Thyroid gland (tissue), 4 donors: Measurements from ENCODE around the gene SVIL.
"Not testable (repeated sequence)": the region's sequence is repeated elsewhere in the genome, so short reads cannot be mapped to it uniquely, and the experiment has no call there.

Source experiments
- POLR2A ChIP-seq, 2 donors: fragments of 450-650 bp; IDR thresholded peaks; one replicate each; pipeline ENCODE4 v1.6.1; 2017; ENCODE audit warnings: antibody characterized with exemption in 2 of 2, mild to moderate bottlenecking in 2 of 2, moderate library complexity in 1 of 2
- TF ChIP-seq, protein P1 (sequence below), 6 experiments: fragments of 200-600 bp in 3 of 6; fragments of 450-650 bp in 3 of 6; sonication (generic) in 3 of 6; IDR thresholded peaks; one replicate each; pipeline ENCODE4 v1.5.1; 2016 to 2019; ENCODE audit warnings: antibody characterized with exemption in 6 of 6, mild to moderate bottlenecking in 2 of 6, inconsistent platforms in 1 of 6, moderate library complexity in 1 of 6

DNA sequence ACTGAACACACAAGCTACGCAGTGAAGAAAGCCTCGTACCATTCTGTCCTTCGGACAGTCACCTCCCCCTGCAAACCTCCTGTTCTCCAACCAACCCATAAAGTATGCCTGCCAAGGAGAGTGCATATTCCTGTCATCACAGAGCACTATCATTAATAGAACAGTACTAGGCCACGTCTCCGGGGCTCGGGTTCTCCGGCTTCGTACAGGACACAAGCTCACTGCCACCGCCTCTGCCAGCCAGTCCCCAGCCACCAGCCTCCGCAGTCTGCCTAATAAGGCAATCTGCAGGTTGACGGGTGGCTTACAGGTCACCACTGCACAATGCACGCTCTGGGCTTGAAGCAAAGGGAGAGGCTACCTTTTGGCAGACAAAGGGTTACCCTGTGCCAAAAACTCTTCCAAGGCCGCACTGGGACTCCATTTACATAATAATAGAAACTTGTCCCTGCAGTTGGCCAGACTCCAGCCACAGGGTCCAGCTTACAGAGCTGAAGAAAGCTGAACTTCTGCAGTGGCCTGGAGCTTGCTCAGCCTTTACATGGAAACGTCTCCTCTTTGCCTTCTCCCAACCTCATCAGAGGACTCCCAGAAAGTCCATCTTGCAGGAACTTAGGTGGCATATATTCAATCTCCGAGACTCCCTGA lies 47.5 kb downstream of the SVIL start:
- TF ChIP-seq, protein P1, sequence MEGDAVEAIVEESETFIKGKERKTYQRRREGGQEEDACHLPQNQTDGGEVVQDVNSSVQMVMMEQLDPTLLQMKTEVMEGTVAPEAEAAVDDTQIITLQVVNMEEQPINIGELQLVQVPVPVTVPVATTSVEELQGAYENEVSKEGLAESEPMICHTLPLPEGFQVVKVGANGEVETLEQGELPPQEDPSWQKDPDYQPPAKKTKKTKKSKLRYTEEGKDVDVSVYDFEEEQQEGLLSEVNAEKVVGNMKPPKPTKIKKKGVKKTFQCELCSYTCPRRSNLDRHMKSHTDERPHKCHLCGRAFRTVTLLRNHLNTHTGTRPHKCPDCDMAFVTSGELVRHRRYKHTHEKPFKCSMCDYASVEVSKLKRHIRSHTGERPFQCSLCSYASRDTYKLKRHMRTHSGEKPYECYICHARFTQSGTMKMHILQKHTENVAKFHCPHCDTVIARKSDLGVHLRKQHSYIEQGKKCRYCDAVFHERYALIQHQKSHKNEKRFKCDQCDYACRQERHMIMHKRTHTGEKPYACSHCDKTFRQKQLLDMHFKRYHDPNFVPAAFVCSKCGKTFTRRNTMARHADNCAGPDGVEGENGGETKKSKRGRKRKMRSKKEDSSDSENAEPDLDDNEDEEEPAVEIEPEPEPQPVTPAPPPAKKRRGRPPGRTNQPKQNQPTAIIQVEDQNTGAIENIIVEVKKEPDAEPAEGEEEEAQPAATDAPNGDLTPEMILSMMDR (IDR thresholded peaks at IDR 0.05) = not testable (repeated sequence)
- not testable (repeated sequence) for TF ChIP-seq POLR2A (IDR thresholded peaks at IDR 0.05)
